HL-60 (cell line): ENCODE results near the gene MRPL39.
A peak's percentile ranks its signal among the peaks of the same experiment; 100 is the strongest.

ENCODE experiments used
- GABPA ChIP-seq: IDR thresholded peaks from 2 replicates; pipeline ENCODE4 v1.6.1; 2012; ENCODE audit warnings: low read depth
- POLR2AphosphoS5 ChIP-seq: IDR thresholded peaks from 2 replicates; pipeline ENCODE4 v1.6.1; 2012; ENCODE audit warnings: low read depth
- SPI1 ChIP-seq: IDR thresholded peaks from 2 replicates; pipeline ENCODE4 v1.6.1; 2012; ENCODE audit warnings: low read depth, mild to moderate bottlenecking, borderline replicate concordance
- TF ChIP-seq, protein P1 (sequence below): IDR thresholded peaks from one replicate; pipeline ENCODE4 v1.5.1; 2011; ENCODE audit warnings: low read length, control low read depth, inconsistent platforms; ENCODE audit not compliant: insufficient read depth
- TF ChIP-seq, protein P2 (sequence below): IDR thresholded peaks from 2 replicates; pipeline ENCODE4 v1.6.1; 2012; ENCODE audit warnings: low read depth; ENCODE audit not compliant: insufficient replicate concordance

DNA sequence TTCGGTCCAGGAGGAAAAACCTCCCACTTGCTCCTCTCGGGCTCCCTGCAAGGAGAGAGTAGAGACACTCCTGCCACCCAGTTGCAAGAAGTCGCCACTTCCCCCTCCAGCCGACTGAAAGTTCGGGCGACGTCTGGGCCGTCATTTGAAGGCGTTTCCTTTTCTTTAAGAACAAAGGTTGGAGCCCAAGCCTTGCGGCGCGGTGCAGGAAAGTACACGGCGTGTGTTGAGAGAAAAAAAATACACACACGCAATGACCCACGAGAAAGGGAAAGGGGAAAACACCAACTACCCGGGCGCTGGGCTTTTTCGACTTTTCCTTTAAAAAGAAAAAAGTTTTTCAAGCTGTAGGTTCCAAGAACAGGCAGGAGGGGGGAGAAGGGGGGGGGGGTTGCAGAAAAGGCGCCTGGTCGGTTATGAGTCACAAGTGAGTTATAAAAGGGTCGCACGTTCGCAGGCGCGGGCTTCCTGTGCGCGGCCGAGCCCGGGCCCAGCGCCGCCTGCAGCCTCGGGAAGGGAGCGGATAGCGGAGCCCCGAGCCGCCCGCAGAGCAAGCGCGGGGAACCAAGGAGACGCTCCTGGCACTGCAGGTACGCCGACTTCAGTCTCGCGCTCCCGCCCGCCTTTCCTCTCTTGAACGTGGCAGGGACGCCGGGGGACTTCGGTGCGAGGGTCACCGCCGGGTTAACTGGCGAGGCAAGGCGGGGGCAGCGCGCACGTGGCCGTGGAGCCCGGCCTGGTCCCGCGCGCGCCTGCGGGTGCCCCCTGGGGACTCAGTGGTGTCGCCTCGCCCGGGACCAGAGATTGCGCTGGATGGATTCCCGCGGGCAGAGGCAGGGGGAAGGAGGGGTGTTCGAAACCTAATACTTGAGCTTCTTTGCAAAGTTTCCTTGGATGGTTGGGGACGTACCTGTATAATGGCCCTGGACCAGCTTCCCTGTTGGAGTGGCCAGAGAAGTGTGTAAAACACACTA is 45.3 kb downstream of the MRPL39 start:
- TF ChIP-seq POLR2AphosphoS5 (no peak), SPI1 (peak; percentile 65), GABPA (no peak)
- TF ChIP-seq, protein P1, sequence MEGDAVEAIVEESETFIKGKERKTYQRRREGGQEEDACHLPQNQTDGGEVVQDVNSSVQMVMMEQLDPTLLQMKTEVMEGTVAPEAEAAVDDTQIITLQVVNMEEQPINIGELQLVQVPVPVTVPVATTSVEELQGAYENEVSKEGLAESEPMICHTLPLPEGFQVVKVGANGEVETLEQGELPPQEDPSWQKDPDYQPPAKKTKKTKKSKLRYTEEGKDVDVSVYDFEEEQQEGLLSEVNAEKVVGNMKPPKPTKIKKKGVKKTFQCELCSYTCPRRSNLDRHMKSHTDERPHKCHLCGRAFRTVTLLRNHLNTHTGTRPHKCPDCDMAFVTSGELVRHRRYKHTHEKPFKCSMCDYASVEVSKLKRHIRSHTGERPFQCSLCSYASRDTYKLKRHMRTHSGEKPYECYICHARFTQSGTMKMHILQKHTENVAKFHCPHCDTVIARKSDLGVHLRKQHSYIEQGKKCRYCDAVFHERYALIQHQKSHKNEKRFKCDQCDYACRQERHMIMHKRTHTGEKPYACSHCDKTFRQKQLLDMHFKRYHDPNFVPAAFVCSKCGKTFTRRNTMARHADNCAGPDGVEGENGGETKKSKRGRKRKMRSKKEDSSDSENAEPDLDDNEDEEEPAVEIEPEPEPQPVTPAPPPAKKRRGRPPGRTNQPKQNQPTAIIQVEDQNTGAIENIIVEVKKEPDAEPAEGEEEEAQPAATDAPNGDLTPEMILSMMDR, result no peak
- TF ChIP-seq, protein P2, sequence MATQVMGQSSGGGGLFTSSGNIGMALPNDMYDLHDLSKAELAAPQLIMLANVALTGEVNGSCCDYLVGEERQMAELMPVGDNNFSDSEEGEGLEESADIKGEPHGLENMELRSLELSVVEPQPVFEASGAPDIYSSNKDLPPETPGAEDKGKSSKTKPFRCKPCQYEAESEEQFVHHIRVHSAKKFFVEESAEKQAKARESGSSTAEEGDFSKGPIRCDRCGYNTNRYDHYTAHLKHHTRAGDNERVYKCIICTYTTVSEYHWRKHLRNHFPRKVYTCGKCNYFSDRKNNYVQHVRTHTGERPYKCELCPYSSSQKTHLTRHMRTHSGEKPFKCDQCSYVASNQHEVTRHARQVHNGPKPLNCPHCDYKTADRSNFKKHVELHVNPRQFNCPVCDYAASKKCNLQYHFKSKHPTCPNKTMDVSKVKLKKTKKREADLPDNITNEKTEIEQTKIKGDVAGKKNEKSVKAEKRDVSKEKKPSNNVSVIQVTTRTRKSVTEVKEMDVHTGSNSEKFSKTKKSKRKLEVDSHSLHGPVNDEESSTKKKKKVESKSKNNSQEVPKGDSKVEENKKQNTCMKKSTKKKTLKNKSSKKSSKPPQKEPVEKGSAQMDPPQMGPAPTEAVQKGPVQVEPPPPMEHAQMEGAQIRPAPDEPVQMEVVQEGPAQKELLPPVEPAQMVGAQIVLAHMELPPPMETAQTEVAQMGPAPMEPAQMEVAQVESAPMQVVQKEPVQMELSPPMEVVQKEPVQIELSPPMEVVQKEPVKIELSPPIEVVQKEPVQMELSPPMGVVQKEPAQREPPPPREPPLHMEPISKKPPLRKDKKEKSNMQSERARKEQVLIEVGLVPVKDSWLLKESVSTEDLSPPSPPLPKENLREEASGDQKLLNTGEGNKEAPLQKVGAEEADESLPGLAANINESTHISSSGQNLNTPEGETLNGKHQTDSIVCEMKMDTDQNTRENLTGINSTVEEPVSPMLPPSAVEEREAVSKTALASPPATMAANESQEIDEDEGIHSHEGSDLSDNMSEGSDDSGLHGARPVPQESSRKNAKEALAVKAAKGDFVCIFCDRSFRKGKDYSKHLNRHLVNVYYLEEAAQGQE, result no peak
